Hepatocyte (in vitro differentiated cells): Measurements from ENCODE around the gene EGLN2.

Experiments
- EZH2 ChIP-seq: fragments of 200-600 bp; sonication (generic); IDR thresholded peaks from 2 replicates; pipeline ENCODE4 v1.6.1; 2016; ENCODE audit warnings: antibody characterized with exemption, mild to moderate bottlenecking, borderline replicate concordance
- EZH2phosphoT487 ChIP-seq: fragments of 200-600 bp; sonication (generic); IDR thresholded peaks from one replicate; pipeline ENCODE4 v1.6.1; 2018; ENCODE audit warnings: antibody characterized with exemption, mild to moderate bottlenecking, low read depth, moderate library complexity; ENCODE audit not compliant: unreplicated experiment, severe bottlenecking
- TF ChIP-seq, protein P1 (sequence below): fragments of 200-600 bp; sonication (generic); IDR thresholded peaks from 2 replicates; pipeline ENCODE4 v1.5.1; 2016; ENCODE audit warnings: antibody characterized with exemption, mild to moderate bottlenecking; ENCODE audit not compliant: poor library complexity

GRCh38 chr19:40777937-40778705 is 20.9 kb upstream of the EGLN2 start, which contains the start of gene RAB4B:
- TF ChIP-seq EZH2 = no peak
- TF ChIP-seq, protein P1, sequence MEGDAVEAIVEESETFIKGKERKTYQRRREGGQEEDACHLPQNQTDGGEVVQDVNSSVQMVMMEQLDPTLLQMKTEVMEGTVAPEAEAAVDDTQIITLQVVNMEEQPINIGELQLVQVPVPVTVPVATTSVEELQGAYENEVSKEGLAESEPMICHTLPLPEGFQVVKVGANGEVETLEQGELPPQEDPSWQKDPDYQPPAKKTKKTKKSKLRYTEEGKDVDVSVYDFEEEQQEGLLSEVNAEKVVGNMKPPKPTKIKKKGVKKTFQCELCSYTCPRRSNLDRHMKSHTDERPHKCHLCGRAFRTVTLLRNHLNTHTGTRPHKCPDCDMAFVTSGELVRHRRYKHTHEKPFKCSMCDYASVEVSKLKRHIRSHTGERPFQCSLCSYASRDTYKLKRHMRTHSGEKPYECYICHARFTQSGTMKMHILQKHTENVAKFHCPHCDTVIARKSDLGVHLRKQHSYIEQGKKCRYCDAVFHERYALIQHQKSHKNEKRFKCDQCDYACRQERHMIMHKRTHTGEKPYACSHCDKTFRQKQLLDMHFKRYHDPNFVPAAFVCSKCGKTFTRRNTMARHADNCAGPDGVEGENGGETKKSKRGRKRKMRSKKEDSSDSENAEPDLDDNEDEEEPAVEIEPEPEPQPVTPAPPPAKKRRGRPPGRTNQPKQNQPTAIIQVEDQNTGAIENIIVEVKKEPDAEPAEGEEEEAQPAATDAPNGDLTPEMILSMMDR = no peak
- TF ChIP-seq EZH2phosphoT487 = no peak
